Thymus (tissue), 11 donors: ENCODE data around the gene MATN1. TPM values are rescaled to one million over a fixed set of nuclear protein-coding genes. Genes with fewer than 3 reads are reported as not detected.

Source experiments
- DNase-seq, 9 donors: peaks; one replicate each; pipeline ENCODE4 v3.0.0-alpha.2; 2013; ENCODE audit warnings: low spot score in 9 of 9, low read depth in 6 of 9, missing footprints in 1 of 9
- H3K27ac ChIP-seq, 2 donors: one replicate each; pipeline ENCODE4 v1.5.1; 2013; ENCODE audit warnings: control low read depth in 1 of 2, low read depth in 1 of 2, low read length in 1 of 2, mild to moderate bottlenecking in 1 of 2, moderate library complexity in 1 of 2
- H3K27me3 ChIP-seq, 2 donors: one replicate each; pipeline ENCODE4 v1.5.1; 2013; ENCODE audit warnings: low read length in 1 of 2; ENCODE audit not compliant: control insufficient read depth in 2 of 2, insufficient read depth in 1 of 2
- H3K36me3 ChIP-seq, 2 donors: one replicate each; pipeline ENCODE4 v1.5.1; 2013; ENCODE audit warnings: low read length in 1 of 2, mild to moderate bottlenecking in 1 of 2, moderate library complexity in 1 of 2; ENCODE audit not compliant: control insufficient read depth in 2 of 2, insufficient read depth in 2 of 2
- H3K4me1 ChIP-seq, 2 donors: one replicate each; pipeline ENCODE4 v1.5.1; 2013; ENCODE audit warnings: low read length in 2 of 2; ENCODE audit not compliant: control insufficient read depth in 2 of 2, insufficient read depth in 2 of 2
- H3K4me3 ChIP-seq, 2 donors: one replicate each; pipeline ENCODE4 v1.5.1; 2013; ENCODE audit warnings: low read length in 2 of 2, control low read depth in 1 of 2, mild to moderate bottlenecking in 1 of 2
- H3K9me3 ChIP-seq, 2 donors: one replicate each; pipeline ENCODE4 v1.5.1; 2013; ENCODE audit warnings: low read length in 1 of 2, mild to moderate bottlenecking in 1 of 2; ENCODE audit not compliant: control insufficient read depth in 2 of 2, insufficient read depth in 1 of 2
- WGBS: extraction: QIAGEN DNeasy Blood & Tissue Kit; methylation state at CpG from one replicate; pipeline ENCODE4 v1.1.7; 2013; 5-methylcytosine and 5-hydroxymethylcytosine counted together
- polyA plus RNA-seq: library from polyadenylated mRNA; stranded (reverse); fragments of 200-250 nt; gene quantifications from one replicate; pipeline ENCODE4 v1.2.3, GENCODE V29; 2013
- total RNA-seq: library from RNA; stranded (reverse); fragments of 120-200 nt; gene quantifications from one replicate; pipeline ENCODE4 v1.2.4, GENCODE V29; 2013
- donor health status: healthy.

MATN1 gene
- total and polyA plus RNA-seq, 2 donors: 0.14 to 0.27 TPM

DNA sequence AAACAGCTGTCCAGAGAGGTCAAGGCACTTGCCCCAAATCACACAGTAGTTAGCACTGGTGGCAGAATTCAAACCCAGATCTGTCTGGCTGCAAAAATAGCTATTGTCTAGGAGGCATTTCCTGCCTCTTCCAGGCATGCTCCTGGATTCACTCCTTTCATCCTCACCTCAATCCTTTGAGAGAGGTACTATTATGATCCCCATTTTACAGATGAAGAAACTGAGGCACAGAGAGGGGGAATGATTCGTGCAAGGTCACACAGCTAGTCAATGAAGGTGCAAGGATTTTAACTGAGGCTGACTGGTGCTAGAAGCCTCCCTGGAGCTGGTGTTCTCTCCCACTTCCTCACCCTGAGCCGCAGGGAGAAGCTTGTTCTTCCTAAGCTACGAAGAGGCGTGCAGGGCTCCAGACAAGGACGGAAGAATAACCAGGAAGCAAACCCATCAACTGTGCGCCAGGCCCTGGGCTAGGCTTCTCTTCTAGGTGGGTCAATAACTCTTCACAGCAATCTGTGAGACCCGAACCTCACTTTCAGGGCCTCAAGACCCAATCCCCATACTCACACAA is 34.8 kb upstream of the MATN1 start:
- DNase-seq: no peak
- Histone ChIP-seq H3K27me3 (no peaks in the 10 kb centered on the region), H3K36me3 (peaks cover 0 to 2% of the 10 kb centered on the region in 2 donors), H3K9me3 (no peaks in the 10 kb centered on the region), H3K4me1 (peaks cover 61 to 98% of the 10 kb centered on the region in 2 donors), H3K27ac (peak overlapping the region; percentile 93 to 95), H3K4me3 (peak overlapping the region in 1 of 2 donors; percentile 61)
- 86% methylated on average over 7 of the region's 7 CpGs for WGBS

DNA sequence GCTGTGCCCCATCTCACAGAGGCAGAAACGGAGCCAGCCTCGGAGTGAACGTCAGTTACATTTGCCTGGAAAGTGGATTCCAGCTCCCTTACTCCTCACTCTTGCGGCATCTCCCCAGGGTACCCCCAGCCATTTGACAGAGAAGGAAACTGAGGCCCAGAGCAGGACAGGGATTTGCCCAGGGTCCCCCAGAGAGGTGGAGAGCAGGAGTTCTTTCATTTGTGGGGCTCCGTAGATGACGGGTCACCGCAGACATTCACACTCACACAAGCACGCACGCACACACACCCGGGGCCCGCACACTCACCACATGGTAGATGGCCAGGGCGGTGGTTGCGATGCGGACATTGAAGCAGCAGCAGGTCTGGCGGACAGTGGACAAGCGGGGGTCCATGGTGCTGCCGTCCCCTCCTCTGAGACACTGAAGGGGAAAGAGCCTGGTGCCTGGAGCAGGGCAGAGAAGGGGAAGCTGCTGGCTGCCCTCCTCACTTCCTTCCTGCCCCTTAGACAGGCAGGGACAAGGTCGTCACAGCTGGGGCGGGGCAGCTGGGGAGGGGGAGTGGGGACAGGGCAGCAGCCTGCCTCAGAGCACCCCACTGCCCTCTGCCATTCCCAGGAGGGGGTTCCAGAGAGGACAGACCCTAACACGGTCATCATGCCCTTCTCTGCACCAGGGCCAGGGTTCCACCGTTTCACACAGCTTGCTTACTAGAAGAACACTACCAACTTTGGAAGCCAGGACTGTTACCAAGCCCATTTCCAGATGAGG is 34.2 kb upstream of the MATN1 start, which contains the start of gene LAPTM5:
Gene LAPTM5 (minus strand): TSS at position 423 of the 769 bp plus-strand sequence. CDS start 29 bp downstream, at position 394.
- H3K27ac ChIP-seq: peak within 1 kb of the TSS; percentile 93 to 95
- H3K36me3 ChIP-seq: peaks cover under 1 to 2% of the 10 kb centered on the region in 2 donors
- DNase-seq: peak in 4 of 9 donors; percentile 55 to 76 (median 58)
- peak within 1 kb of the TSS; percentile 61 to 87 for H3K4me3 ChIP-seq
- peaks cover 60 to 96% of the 10 kb centered on the region in 2 donors for H3K4me1 ChIP-seq
- H3K27me3 ChIP-seq: no peaks in the 10 kb centered on the region
- no peaks in the 10 kb centered on the region for H3K9me3 ChIP-seq
- WGBS: 5% methylated on average over 21 of the region's 21 CpGs

DNA sequence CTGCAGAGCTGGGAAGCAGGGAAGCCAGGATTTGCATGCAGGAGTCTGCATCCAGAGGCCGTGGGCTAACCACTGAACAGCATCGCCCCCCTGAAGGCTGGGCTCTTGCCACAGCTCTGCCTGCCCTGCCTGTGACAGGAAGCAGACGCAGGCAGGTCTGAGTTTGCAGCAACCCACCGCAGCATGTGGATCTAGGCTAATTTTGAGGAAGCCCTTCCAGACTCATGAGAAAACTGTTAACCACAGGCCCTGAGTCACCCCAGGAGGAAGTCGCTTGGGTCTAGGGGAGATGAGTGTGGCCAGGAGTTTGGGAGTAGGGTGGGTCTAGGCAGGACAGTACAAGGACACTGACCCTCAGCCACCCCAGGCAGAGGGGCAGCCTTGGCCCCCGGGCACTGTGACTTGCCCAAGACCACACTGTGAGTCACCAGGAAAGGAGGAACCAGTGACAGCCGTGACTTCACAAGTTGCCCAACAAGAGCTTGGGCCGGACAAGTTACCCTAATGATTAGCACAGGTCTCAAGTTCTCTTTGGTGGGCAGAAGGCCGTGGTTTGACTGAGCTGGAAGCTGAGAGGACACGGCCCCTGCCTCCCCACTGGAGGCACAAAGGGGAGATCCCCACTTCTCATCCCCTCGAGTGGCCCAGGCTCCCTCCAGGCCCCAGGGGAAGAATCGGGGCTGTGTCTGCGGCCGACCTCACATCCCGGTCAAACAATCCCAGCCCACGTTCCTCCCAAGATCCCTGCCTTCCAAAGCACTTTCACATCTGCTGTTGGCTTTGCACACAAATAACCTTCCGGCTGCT is 33.4 kb upstream of the MATN1 start:
- Histone ChIP-seq H3K9me3 (no peaks in the 10 kb centered on the region), H3K4me3 (peak overlapping the region; percentile 61 to 87), H3K27me3 (no peaks in the 10 kb centered on the region), H3K36me3 (peaks cover 7 to 8% of the 10 kb centered on the region in 2 donors), H3K4me1 (peaks cover 56 to 96% of the 10 kb centered on the region in 2 donors), H3K27ac (peak overlapping the region; percentile 93 to 95)
- WGBS: 5% methylated on average over 17 of the region's 17 CpGs
- peak in 3 of 9 donors; percentile 55 to 76 (median 61) for DNase-seq

DNA sequence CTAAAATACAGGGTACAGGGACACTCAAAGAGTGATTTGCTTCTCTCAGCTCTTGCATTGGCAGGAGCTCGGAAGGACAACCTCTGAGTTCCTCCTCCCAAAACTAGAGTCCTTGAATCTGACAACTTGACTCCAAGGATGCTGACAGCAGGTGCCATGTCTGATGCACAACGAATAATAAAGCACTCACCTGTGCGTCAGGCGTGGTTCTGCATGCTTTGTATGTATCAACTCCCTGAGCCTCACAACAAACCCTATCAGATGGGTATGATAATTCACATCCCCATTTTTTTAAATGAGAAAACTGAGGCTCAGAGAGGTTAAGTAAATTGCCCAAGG is 32.8 kb upstream of the MATN1 start:
- no peak for DNase-seq
- no peaks in the 10 kb centered on the region for H3K9me3 ChIP-seq
- peak overlapping the region; percentile 93 to 95 for H3K27ac ChIP-seq
- peak overlapping the region; percentile 61 to 87 for H3K4me3 ChIP-seq
- H3K27me3 ChIP-seq: no peaks in the 10 kb centered on the region
- H3K4me1 ChIP-seq: peaks cover 55 to 96% of the 10 kb centered on the region in 2 donors
- WGBS: 43% methylated on average over 4 of the region's 4 CpGs
- peaks cover 8 to 9% of the 10 kb centered on the region in 2 donors for H3K36me3 ChIP-seq

DNA sequence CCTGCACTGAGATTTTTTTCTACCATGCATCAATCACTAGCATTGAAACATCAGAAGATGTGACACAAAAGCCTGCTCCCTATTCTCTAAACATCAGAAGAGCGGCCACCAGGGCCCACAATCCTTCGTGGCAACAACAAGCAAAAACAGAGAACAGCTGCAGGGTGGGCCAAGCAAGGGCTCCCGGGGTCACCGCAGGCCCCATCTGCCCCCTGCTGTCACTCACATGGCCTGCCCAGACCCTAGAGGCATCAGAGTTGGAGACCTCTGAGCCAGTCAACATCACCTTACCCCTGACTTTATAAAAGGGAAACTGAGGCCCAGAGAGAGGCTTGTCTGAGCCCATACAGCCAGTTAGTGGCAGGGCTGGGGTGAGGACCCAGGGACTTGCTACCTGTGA is 32.4 kb upstream of the MATN1 start:
- peaks cover 57 to 96% of the 10 kb centered on the region in 2 donors for H3K4me1 ChIP-seq
- H3K9me3 ChIP-seq: no peaks in the 10 kb centered on the region
- DNase-seq: no peak
- WGBS: 37% methylated on average over 4 of the region's 4 CpGs
- peak overlapping the region; percentile 93 to 95 for H3K27ac ChIP-seq
- peak overlapping the region; percentile 61 to 87 for H3K4me3 ChIP-seq
- H3K27me3 ChIP-seq: no peaks in the 10 kb centered on the region
- H3K36me3 ChIP-seq: peaks cover 8 to 9% of the 10 kb centered on the region in 2 donors

DNA sequence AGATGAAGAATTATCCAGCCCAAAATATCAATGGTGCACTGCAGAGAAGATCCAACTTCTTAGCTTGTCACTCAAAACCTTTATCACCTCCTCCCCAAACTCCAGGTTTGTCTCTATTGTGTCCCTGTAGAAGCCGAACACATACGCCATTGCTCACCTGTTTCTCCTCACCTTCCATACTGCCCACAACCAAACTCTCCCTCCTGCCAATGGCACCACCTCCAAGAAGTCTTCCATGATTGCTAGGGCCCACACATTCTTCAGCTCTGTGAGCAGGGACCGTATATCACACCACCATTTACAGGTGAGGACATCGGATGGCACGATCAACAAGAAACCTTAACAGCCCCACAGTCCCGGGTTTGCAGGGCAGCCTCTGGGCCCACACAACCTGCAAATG is 31.9 kb upstream of the MATN1 start:
- Histone ChIP-seq H3K36me3 (peaks cover 8 to 9% of the 10 kb centered on the region in 2 donors), H3K4me1 (peaks cover 57 to 96% of the 10 kb centered on the region in 2 donors), H3K4me3 (peak overlapping the region; percentile 61 to 87), H3K9me3 (no peaks in the 10 kb centered on the region), H3K27ac (peak overlapping the region; percentile 93 to 95), H3K27me3 (no peaks in the 10 kb centered on the region)
- 82% methylated on average over 6 of the region's 6 CpGs for WGBS
- no peak for DNase-seq

DNA sequence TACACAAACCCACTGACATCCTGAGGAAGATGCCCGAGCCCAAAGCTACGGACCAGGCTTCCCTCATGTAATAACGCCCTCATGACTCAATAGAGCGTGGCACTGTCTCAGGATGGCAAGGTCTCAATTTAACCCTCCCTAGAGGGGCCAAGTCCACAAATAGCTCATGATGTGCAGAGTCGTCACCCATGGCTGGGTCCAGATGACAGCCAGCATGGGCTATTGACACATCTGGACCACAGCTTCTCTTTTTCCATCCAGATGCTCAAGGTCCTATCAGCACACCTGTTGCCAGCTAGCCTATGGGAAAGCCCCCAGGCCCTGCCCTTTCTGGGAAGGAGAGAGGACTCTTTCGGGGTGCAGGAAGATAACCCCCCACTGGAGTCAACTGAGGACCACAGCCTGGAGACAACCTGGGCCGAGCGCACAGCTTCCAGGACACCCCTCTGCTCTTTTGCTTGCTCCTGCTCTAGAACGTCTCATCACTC is 31.3 kb upstream of the MATN1 start:
- DNase-seq: no peak
- WGBS: 83% methylated on average over 9 of the region's 9 CpGs
- H3K9me3 ChIP-seq: no peaks in the 10 kb centered on the region
- peak overlapping the region; percentile 2 to 95 for H3K27ac ChIP-seq
- H3K4me3 ChIP-seq: peak overlapping the region; percentile 61 to 87
- H3K36me3 ChIP-seq: peaks cover 8 to 10% of the 10 kb centered on the region in 2 donors
- H3K4me1 ChIP-seq: peaks cover 57 to 96% of the 10 kb centered on the region in 2 donors
- H3K27me3 ChIP-seq: no peaks in the 10 kb centered on the region

DNA sequence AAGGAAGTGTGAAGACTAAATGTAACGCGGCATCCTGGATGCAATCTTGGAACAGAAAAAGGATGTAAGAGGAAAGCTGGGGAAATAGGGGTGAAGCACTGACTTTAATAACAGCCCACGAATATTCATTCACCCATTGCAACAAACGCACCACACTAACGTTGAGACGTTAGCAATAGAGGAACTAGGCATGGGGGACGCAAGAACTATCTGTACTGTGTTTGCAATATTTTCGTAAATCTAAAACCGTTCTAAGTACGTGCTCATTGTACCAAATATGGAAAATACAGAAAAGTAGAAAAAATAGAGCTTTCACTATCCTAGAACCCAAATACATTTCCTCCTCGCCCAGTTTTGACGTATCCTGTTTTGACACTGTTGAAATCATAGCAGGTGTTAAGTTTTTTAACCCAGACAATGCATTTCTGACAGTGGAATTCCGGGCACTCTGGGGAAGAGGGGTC is 30.3 kb upstream of the MATN1 start:
- Histone ChIP-seq H3K4me1 (peaks cover 58 to 96% of the 10 kb centered on the region in 2 donors), H3K27ac (peak overlapping the region; percentile 61 to 86), H3K27me3 (no peaks in the 10 kb centered on the region), H3K4me3 (peak overlapping the region in 1 of 2 donors; percentile 18), H3K36me3 (peaks cover 10 to 18% of the 10 kb centered on the region in 2 donors), H3K9me3 (no peaks in the 10 kb centered on the region)
- DNase-seq: no peak
- WGBS: 57% methylated on average over 13 of the region's 13 CpGs
